Measurements from ENCODE around the gene PHLDB1.
"Not testable (repeated sequence)": the region's sequence is repeated elsewhere in the genome, so short reads cannot be mapped to it uniquely, and the experiment has no call there.

PHLDB1 gene

GRCh38 chr11:118606157-118606843 lies 1.1 kb upstream of the PHLDB1 start:
- DNase-seq (ENCODE audit: low read depth) = no peak

- no peak for DNase-seq (ENCODE audit: low read depth)
Observed at GRCh38 chr11:118606844-118607228, 579 bp upstream of the PHLDB1 start.

GRCh38 chr11:118608360-118609227 lies 1.2 kb downstream of the PHLDB1 start:
- peak; percentile 69 for DNase-seq (ENCODE audit: low read depth)

GRCh38 chr11:118609380-118610224 lies 2.2 kb downstream of the PHLDB1 start:
- no peak for DNase-seq (ENCODE audit: low read depth)

- DNase-seq (ENCODE audit: low read depth) = no peak
Observed at GRCh38 chr11:118610225-118610772, 2.9 kb downstream of the PHLDB1 start.

DNA sequence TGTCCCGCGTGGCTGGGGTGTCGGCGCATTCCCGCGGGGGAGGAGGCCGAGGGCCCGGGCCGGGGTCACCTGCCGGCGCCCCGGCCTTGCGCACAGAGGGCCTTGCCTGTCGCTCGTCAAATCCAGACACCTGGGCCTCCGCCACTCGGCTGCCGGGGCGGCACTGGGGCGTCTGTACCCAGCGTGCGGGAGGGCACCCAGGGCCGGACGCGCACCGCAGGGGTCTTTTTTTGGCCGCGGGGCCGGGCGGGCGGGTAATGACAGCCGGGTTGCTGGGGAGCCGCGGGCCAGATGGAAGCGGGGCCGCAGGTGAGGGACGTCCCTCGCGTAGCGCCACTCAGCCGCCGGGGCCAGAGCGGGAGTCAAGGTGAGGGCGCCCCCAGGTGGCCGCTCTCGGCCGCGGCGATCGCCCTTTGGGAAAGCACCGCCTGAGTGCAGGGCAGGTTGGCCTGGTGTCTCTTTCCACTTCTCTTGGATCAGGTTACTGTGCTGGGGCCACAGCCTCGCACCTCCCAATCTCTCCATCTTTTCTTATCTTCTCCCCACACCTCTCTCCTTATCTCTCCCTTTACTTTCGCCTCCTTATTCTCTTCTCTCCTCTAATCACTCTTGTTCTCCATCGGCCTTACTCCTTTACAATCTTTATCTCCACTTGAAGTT lies 3.5 kb downstream of the PHLDB1 start:
- DNase-seq (ENCODE audit: low read depth) = peak; percentile 84

- DNase-seq (ENCODE audit: low read depth) = not testable (repeated sequence)
Observed at GRCh38 chr11:118611433-118611795, 4.0 kb downstream of the PHLDB1 start.

- DNase-seq (ENCODE audit: low read depth) = no peak
Observed at GRCh38 chr11:118612378-118612777, 5.0 kb downstream of the PHLDB1 start.

DNA sequence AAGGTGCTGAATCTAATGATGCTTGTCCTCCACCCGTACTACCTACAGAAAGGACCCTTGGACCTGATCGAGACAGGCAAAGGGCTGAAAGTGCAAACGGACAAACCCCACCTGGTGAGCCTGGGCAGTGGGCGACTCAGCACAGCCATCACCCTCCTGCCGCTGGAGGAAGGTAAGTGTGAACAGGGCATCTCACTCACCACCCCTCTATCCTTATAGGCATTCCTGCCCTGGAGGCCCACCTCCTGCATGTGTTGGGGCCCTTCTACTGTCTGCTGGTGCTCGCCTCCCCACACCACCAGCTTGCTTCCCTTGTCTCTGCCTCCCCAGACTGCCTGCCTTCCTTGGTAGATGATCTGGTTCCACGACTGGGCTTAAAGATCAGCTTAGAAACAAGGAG lies 7.1 kb downstream of the PHLDB1 start:
- DNase-seq (ENCODE audit: low read depth) = no peak

DNA sequence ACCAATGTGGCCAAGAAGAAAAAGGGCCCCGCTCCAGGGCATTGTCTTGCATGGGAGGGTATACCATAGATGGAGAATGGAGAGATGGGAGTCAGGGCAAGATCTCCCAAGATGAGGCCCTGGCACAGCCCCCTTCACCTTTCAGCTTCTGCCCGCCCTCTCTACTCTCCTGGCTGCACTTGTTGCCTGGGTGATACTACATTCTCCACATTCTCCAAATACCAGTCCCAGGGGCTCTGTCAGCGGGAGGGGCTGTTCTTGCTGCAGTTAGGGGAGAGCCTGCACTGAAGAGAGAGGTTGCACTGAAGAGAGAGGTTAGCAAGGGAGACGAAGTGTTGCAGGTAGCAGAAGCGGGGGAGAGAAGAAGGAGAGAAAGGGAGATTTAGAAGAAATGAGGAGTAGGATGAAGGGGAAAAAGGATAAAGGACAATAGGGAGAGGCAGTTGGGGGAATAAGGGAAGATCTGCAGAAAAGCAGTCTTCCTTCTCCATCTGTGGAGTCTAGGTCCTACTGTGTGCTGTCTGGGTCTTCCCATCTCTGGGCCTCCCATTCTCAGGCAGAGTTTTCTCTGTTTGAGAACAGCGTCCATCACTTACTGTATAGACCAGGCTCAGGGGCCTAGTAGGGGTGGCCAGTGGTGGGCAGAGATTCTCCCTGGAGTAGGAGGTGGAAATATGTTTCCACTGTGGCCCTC lies 8.0 kb downstream of the PHLDB1 start:
- no peak for DNase-seq (ENCODE audit: low read depth)

- DNase-seq (ENCODE audit: low read depth) = no peak
Observed at GRCh38 chr11:118615976-118616371, 8.6 kb downstream of the PHLDB1 start.

GRCh38 chr11:118618115-118618990 lies 10.9 kb downstream of the PHLDB1 start:
- no peak for DNase-seq (ENCODE audit: low read depth)

- no peak for DNase-seq (ENCODE audit: low read depth)
Observed at GRCh38 chr11:118618991-118619375, 11.6 kb downstream of the PHLDB1 start.

DNA sequence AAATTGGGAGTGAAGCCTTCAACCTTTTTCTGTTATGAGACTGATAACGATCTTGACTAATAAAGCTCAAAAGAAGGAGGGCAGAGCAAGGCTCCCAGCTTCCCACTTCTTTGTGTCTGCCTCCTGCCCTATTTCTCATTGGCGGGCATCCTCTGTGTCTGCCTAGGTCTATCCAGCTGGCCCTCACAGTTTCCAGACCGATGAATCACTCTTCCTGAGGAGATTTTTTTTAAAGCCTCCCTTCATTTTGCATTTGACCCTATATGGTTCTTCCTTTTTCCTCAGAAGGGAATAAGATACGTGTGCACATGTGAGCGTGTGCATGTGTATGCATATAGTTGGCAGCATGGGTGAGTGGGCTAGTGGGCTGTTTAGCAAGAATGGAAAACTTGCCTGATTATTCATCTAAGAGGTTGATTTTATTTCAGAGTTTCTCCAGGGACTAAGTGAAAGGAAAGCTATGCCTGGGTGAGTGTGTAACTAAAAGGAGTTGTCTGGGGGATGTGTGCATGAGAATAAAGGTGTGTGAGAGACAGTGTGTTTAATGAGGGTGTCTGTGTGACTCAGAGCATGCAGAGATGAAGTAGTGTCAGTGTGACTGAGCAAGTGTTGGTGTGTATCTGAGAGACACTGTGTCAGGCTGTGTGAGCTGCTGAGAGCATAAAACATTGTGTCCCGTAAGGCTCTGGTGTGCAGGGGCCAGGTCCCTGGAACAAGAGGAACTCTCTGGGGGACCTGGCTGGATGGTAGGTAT lies 12.2 kb downstream of the PHLDB1 start:
- no peak for DNase-seq (ENCODE audit: low read depth)

- DNase-seq (ENCODE audit: low read depth) = no peak
Observed at GRCh38 chr11:118620529-118621070, 13.2 kb downstream of the PHLDB1 start.

GRCh38 chr11:118621071-118621783 lies 13.8 kb downstream of the PHLDB1 start:
- DNase-seq (ENCODE audit: low read depth) = no peak

GRCh38 chr11:118621784-118622375 lies 14.5 kb downstream of the PHLDB1 start:
- DNase-seq (ENCODE audit: low read depth) = no peak
